HG03095 (cell line): ENCODE measurements around the gene ZSWIM1.
"Not testable (repeated sequence)": the region's sequence is repeated elsewhere in the genome, so short reads cannot be mapped to it uniquely, and the experiment has no call there.

Source experiments
- ATAC-seq: cut with Tn5 transposase; IDR thresholded peaks from one replicate; pipeline ENCODE4 v1.9.1; 2021; ENCODE audit warnings: moderate library complexity; ENCODE audit not compliant: unreplicated experiment

ZSWIM1 gene

DNA sequence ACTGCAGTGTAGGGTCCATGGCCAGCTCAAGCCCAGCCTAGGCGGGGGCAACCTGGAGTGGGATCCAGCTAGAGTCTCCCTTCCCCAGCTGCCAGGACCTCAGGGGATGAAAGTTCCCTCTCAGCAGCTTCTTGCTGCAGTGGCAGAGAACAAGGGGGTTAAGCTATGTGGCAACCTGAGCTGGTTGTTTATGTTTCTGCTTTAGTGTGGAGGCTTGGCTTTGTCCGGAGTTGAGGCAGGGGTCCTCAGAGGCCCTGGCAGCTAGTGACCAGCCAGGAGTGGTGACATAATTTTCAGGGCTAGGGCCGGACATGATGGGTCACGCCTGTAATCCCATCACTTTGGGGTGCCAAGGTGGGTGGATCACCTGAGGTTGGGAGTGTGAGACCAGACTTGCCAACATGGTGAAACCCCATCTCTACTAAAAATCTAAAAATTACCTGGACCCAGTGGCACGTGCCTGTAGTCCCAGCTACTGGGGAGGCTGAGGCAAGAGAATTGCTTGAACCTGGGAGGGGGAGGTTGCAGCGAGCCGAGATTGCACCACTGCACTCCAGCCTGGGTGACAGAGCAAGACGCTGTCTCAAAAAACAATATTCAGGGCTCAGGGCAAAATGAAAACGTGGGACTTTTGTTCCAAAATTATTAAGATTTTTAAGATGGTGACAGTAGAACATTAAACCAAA lies 44.9 kb downstream of the ZSWIM1 start:
- no peak for ATAC-seq

- ATAC-seq, result no peak
Observed at GRCh38 chr20:45926731-45927070, 45.7 kb downstream of the ZSWIM1 start.

- ATAC-seq, result no peak
Observed at GRCh38 chr20:45927071-45927878, 46.2 kb downstream of the ZSWIM1 start.

GRCh38 chr20:45931680-45932079 lies 50.7 kb downstream of the ZSWIM1 start:
- ATAC-seq, result not testable (repeated sequence)

DNA sequence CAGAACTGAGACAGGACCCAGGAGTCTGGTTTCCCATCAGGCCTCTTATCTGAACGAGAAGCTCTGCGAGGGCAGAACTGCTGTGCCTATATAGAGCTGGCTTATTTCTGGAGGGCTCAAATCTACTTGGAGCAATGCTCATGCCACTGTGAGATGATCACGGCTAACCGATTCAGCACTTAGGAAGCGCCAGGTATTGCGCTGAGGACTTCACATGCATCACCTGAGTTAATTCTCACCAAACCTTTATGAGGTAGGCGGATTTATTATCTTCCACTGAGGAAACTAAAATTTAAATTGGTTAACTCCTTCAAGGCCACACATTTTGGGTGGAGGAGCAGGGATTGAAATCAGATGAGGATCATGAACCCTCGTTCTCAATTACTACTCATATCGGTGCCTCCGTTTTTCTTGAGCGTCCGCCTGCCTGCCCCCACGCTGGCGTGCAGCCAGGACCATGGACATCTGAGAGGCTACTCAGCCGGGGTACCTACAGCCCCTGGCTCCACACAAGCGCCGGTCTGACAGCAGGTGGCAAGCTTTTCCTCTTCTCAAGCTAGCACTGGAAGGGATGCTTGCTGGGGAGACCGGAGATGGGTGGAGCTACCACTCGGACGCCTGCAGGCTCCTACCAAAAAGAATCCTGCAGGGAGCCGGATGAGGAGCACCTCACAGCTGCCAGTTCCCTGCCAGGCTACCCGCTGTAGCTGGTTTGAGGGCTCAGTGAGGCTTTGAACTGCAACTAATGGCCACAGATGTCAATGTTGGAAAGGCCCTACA lies 52.4 kb downstream of the ZSWIM1 start:
- no peak for ATAC-seq

GRCh38 chr20:45934046-45934585 lies 53.1 kb downstream of the ZSWIM1 start:
- peak; percentile 3 for ATAC-seq
